Left ventricle myocardium inferior (tissue), 1 donor: ENCODE data around the gene ERO1A. TPM values are rescaled to one million over a fixed set of nuclear protein-coding genes. Genes with fewer than 3 reads are reported as not detected.

Experiments
- DNase-seq: peaks from one replicate; pipeline ENCODE4 v3.0.0-alpha.2; 2020
- H3K27ac ChIP-seq: fragments of 200-600 bp; replicated peaks from 2 replicates; pipeline ENCODE4 v1.8.0; 2021
- H3K27me3 ChIP-seq: fragments of 200-600 bp; 2 replicates; pipeline ENCODE4 v1.8.0; 2021; ENCODE audit warnings: low read depth
- H3K36me3 ChIP-seq: fragments of 200-600 bp; 2 replicates; pipeline ENCODE4 v1.8.0; 2021
- H3K4me1 ChIP-seq: fragments of 200-600 bp; 2 replicates; pipeline ENCODE4 v1.8.0; 2021
- H3K4me3 ChIP-seq: fragments of 200-600 bp; 2 replicates; pipeline ENCODE4 v1.8.0; 2021; ENCODE audit warnings: mild to moderate bottlenecking, moderate library complexity
- H3K9me3 ChIP-seq: fragments of 200-600 bp; replicated peaks from 2 replicates; pipeline ENCODE4 v1.8.0; 2021
- intact Hi-C: fragments of 100-400 bp; cut with micrococcal nuclease; formaldehyde crosslinking; loops from one replicate; pipeline ENCODE4 v1.11.0; 2022
- total RNA-seq: library from RNA; stranded (reverse); fragmentation: NEBNext Ultra II Directional; extraction: Animal tissue kit (Norgen Biotek cat#: 25700); gene quantifications from one replicate; pipeline ENCODE4 v1.2.1, GENCODE V29; 2021
- TF ChIP-seq, protein P1 (sequence below): fragments of 200-600 bp; IDR thresholded peaks from 2 replicates; pipeline ENCODE4 v1.8.0; 2021; ENCODE audit warnings: antibody characterized with exemption, mild to moderate bottlenecking, borderline replicate concordance
- donor health status: DM: no; HTN: yes; CAD: no; lungs with severe emphysema.

The ERO1A gene
- total RNA-seq, 1 donor from 2014 or later = 14.6 TPM

DNA sequence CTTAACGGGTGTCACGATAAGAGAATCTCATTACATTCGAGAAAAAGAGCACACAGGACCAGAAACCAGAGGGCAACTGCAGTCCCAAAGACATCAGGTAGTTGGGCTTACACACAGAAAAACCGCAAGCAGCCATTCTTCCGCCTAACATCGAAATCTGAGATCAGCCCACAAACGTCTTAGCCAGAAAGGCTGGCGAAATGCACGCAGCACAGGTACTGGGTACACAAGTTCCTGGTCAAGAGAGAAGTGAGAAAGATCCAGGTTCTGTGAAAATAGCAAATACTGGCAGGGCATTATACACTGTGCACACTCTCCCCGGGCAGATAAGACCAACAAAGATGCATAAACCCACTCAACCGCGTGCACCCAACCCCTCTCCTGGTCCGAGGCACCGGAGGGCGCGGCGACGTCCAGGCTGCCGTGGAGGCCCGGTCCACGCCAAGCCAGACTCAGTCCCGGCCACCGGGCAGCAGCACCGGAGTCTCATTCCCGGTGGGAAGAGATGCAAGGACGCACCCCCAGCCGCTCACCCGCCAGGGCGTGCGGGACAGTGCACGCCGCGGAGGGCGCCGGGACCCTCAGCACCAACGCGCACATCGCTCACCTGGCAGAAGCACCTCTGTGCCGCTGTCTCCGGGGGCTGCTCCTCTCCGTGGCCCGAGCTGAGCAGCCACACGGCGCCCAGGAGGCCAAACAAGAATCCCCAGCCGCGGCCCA, 437 bp downstream of the ERO1A start:
- H3K27ac ChIP-seq = peak overlapping the region; percentile 97
- H3K36me3 ChIP-seq = no peaks in the 10 kb centered on the region
- H3K27me3 ChIP-seq = no peaks in the 10 kb centered on the region
- peak; percentile 26 for DNase-seq
- peaks cover 49% of the 10 kb centered on the region for H3K4me1 ChIP-seq
- intact Hi-C loops = no loop called here
- no peaks in the 10 kb centered on the region for H3K9me3 ChIP-seq
- TF ChIP-seq, protein P1, sequence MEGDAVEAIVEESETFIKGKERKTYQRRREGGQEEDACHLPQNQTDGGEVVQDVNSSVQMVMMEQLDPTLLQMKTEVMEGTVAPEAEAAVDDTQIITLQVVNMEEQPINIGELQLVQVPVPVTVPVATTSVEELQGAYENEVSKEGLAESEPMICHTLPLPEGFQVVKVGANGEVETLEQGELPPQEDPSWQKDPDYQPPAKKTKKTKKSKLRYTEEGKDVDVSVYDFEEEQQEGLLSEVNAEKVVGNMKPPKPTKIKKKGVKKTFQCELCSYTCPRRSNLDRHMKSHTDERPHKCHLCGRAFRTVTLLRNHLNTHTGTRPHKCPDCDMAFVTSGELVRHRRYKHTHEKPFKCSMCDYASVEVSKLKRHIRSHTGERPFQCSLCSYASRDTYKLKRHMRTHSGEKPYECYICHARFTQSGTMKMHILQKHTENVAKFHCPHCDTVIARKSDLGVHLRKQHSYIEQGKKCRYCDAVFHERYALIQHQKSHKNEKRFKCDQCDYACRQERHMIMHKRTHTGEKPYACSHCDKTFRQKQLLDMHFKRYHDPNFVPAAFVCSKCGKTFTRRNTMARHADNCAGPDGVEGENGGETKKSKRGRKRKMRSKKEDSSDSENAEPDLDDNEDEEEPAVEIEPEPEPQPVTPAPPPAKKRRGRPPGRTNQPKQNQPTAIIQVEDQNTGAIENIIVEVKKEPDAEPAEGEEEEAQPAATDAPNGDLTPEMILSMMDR = no peak
- peak overlapping the region; percentile 90 for H3K4me3 ChIP-seq

DNA sequence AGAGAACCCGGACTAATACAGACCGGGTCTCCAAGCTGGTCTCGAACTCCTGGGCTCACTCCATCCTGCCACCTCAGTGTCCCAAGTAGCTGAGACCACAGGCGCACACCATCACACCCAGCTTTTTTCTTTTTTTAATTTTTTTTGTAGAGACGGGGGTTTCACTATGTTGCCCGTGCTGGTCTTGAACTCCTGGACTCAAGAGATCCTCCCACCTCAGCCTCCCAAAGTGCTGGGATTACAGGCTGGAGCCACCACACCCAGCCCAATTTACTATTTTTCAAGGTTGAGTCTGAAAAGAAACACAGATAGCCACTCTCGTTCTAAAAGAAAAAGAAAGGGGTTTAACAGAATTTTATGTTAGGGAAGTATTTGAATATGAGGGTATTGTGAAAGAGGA, 1.8 kb downstream of the ERO1A start:
- intact Hi-C loops = no loop called here
- Histone ChIP-seq H3K4me3 (no peak overlapping the region), H3K9me3 (no peaks in the 10 kb centered on the region), H3K4me1 (peaks cover 49% of the 10 kb centered on the region), H3K27me3 (no peaks in the 10 kb centered on the region), H3K36me3 (no peaks in the 10 kb centered on the region), H3K27ac (no peak overlapping the region)
- DNase-seq = no peak
- TF ChIP-seq, protein P1 = no peak

DNA sequence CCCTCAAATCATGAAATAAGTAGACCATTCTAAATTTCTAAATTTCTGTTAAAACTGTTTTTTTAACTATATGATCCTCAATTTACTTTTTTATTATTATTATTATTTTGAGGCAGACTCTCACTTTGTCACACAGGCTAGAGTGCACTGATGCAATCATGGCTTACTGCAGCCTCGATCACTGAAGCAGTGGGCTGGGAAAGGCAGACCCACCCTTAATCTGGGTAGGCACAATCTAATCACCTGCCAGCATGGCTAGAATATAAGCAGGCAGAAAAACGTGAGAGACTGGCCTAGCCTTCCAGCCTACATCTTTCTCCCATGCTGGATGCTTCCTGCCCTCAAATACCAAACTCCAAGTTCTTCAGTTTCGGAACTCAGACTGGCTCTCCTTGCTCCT, 2.3 kb downstream of the ERO1A start:
- DNase-seq = no peak
- Histone ChIP-seq H3K4me3 (no peak overlapping the region), H3K9me3 (no peaks in the 10 kb centered on the region), H3K27ac (no peak overlapping the region), H3K36me3 (no peaks in the 10 kb centered on the region), H3K4me1 (peaks cover 49% of the 10 kb centered on the region), H3K27me3 (no peaks in the 10 kb centered on the region)
- TF ChIP-seq, protein P1 = no peak
- intact Hi-C loops = no loop called here

DNA sequence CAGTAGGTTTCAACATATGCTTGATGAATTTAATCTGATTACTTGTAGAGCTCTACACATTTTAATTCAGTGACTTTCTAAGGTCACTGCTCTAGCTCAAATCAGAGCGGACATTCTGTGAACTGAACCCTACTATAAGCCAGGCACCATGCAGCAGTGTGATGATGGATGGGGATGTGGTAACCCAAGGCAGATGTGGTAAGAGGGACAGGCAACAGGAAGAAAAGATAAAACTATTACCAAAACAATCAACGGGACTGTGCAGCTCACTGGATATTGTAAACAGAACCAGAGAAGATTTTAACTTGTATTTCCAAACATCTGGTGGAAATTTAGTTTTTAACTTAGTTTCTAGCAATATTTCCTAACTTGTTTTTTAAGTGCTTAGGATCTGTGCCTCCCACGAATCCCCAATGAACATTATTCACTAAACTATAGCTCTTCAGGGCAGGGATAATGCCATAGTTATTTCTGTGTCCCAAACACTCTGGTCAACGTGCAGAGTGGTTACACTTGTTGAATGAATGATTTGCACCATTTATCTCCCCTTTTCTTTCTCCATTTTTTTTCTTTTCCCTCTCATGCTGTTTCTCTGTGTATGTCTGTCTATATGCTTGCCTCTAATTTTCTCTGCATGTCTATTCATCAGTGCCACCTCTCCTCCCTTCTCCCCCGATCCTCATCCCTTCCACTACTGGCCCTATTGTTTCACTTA, 3.0 kb downstream of the ERO1A start:
- H3K27me3 ChIP-seq = no peaks in the 10 kb centered on the region
- no peaks in the 10 kb centered on the region for H3K9me3 ChIP-seq
- peaks cover 49% of the 10 kb centered on the region for H3K4me1 ChIP-seq
- intact Hi-C loops = no loop called here
- TF ChIP-seq, protein P1 = no peak
- no peak overlapping the region for H3K4me3 ChIP-seq
- H3K27ac ChIP-seq = no peak overlapping the region
- no peaks in the 10 kb centered on the region for H3K36me3 ChIP-seq
- DNase-seq = no peak

DNA sequence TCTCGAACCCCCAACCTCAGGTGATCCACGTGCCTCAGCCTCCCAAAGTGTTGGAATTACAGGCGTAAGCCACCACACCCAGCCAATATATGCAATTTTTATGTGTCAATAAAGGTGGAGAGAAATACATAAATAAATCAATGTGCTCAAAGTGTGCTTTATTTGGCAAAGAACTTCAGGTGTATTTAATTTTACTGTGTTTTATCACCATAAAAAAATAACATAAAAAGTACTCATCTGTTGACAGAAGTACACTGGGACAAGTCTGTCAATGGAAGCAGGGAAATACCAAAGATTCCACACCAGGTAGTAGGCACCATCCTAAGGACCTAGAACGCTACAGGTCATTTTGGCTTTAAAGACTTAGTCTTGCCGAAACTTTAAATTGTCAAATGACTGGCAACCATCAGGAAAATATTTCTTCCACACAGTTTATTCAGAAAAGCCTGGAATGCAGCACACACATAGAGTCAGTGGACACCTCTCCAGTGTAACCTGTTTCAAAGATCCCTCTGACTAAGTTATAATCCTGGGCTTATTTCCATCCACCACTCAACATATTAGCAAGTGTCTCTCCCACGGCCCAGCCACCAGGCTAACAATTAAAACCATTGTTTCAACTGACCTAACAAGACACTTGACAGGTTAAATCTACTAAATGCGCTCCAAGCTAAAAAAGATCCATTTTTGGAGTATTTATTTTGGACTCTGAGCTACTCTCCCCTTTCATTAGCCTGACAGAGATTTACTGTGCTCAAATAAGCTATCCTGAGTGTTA, 4.2 kb downstream of the ERO1A start:
- no peak for DNase-seq
- TF ChIP-seq, protein P1 = no peak
- Histone ChIP-seq H3K9me3 (no peaks in the 10 kb centered on the region), H3K27me3 (no peaks in the 10 kb centered on the region), H3K27ac (no peak overlapping the region), H3K4me1 (peaks cover 50% of the 10 kb centered on the region), H3K4me3 (no peak overlapping the region), H3K36me3 (no peaks in the 10 kb centered on the region)
- intact Hi-C loops = no loop called here
